ENCODE measurements around the gene SRSF3. TPM values are rescaled to one million over a fixed set of nuclear protein-coding genes. Genes with fewer than 3 reads are reported as not detected.

Gene SRSF3
- total and polyA plus RNA-seq, 2 donors (not counting 1 experiment from before 2014, with no cell fraction given): 316 to 642 TPM

DNA sequence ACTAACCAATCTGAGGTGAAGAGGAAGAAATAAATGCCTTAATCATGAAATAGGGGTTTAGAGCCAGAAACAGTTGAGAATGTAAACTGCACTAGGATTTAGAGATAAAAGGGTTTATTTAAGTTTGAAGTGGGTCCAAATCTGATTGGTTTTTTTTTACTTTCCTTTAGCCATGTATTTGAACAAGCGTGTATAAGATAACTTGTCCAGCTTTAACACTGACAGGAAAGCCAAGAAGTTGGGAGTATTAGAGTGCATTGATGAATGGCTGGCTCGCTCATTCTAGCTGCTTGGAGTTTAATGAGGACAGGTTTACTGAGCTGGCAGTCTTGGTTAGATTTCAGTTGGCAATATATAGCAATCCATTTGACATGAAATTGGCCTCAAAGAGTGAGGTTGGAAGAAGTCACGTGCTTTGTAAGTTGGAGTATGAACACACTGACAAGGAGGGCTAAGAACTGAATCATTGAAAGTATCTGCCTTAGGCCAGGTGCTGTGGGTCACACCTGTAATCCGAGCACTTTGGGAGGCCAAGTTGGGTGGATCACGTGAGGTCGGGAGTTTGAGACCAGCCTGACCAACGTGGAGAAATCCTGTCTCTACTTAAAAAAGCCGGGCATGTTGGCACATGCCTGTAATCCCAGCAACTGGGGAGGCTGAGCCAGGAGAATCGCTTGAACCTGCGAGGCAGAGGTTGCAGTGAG lies 13.7 kb downstream of the SRSF3 start:
- Histone ChIP-seq H3K9ac (ENCODE audit: low read length) (no peak overlapping the region), H2AFZ (ENCODE audit: insufficient read depth, low read depth, low read length, poor library complexity, severe bottlenecking) (no peak overlapping the region), H3K4me3 (ENCODE audit: control extremely low read depth in 1 of 5, extremely low read depth in 1 of 5, insufficient read depth in 1 of 5, low read depth in 2 of 5, low read length in 4 of 5) (no peak overlapping the region), H3K9me3 (ENCODE audit: control extremely low read depth in 1 of 3, control insufficient read depth in 2 of 3, insufficient read depth in 1 of 3, low read length in 2 of 3) (no peaks in the 10 kb centered on the region), H3K27me3 (replicated peaks in 1 of 4; ENCODE audit: control extremely low read depth in 1 of 4, control insufficient read depth in 3 of 4, insufficient read depth in 4 of 4, low read length in 3 of 4) (no peaks in the 10 kb centered on the region), H3K36me3 (replicated peaks in 1 of 2; ENCODE audit: control extremely low read depth in 1 of 2, control insufficient read depth in 1 of 2, extremely low read depth in 1 of 2, insufficient read depth in 2 of 2, low read length in 1 of 2) (peaks cover 16 to 88% of the 10 kb centered on the region in 2 experiments), H3K4me2 (replicated peaks; ENCODE audit: low read depth, low read length, poor library complexity, severe bottlenecking) (no peak overlapping the region), H3K4me1 (ENCODE audit: control insufficient read depth in 2 of 2, insufficient read depth in 2 of 2, low read length in 2 of 2) (peaks cover 8 to 12% of the 10 kb centered on the region in 2 donors), H3K27ac (ENCODE audit: low read length in 2 of 2) (peak overlapping the region in 1 of 2 donors; percentile 24), H4K20me1 (ENCODE audit: control insufficient read depth, insufficient read depth, low read length, poor library complexity, severe bottlenecking) (peaks cover 64% of the 10 kb centered on the region), H3K79me2 (ENCODE audit: control insufficient read depth, insufficient read depth, low read length) (peaks cover 69% of the 10 kb centered on the region)
- Mint-ChIP-seq H3K27me3 (no peaks in the 10 kb centered on the region), H3K9me3 (ENCODE audit: insufficient read depth) (no peaks in the 10 kb centered on the region), H3K27ac (peak overlapping the region; percentile 64), H3K4me3 (no peak overlapping the region), H3K4me1 (peaks cover 58% of the 10 kb centered on the region)
- ATAC-seq (ENCODE audit: low read depth) (no peak), DNase-seq (no peak)
- intact Hi-C loops (cut with micrococcal nuclease): no loop called here
- TF ChIP-seq, protein P1, sequence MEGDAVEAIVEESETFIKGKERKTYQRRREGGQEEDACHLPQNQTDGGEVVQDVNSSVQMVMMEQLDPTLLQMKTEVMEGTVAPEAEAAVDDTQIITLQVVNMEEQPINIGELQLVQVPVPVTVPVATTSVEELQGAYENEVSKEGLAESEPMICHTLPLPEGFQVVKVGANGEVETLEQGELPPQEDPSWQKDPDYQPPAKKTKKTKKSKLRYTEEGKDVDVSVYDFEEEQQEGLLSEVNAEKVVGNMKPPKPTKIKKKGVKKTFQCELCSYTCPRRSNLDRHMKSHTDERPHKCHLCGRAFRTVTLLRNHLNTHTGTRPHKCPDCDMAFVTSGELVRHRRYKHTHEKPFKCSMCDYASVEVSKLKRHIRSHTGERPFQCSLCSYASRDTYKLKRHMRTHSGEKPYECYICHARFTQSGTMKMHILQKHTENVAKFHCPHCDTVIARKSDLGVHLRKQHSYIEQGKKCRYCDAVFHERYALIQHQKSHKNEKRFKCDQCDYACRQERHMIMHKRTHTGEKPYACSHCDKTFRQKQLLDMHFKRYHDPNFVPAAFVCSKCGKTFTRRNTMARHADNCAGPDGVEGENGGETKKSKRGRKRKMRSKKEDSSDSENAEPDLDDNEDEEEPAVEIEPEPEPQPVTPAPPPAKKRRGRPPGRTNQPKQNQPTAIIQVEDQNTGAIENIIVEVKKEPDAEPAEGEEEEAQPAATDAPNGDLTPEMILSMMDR (IDR thresholded peaks at IDR 0.05): no peak
- TF ChIP-seq EZH2 (IDR thresholded peaks at IDR 0.05; ENCODE audit: borderline replicate concordance, insufficient read depth, low read depth, low read length, poor library complexity, severe bottlenecking): no peak
- POLR2A ChIA-PET: interaction anchor here (0.7 to 1.5 kb wide), 3 partner anchors 7 to 183 kb away, joined by 3 to 5 read pairs (median 4); no protein-coding TSS in a partner anchor
- CTCF ChIA-PET: interaction anchor here (0.7 to 2.0 kb wide), 8 partner anchors 10 to 160 kb away, joined by 3 to 10 read pairs (median 4); no protein-coding TSS in a partner anchor
- 99% methylated on average over 10 of the region's 10 CpGs for WGBS (ENCODE audit: insufficient coverage)

All from B cell (primary cell).